ENCODE data around the gene UBTD1.
"Not testable (repeated sequence)": the region's sequence is repeated elsewhere in the genome, so short reads cannot be mapped to it uniquely, and the experiment has no call there.

UBTD1 gene

GRCh38 chr10:97537186-97537869 lies 38.6 kb downstream of the UBTD1 start:
- FAIRE-seq (no peak), DNase-seq (ENCODE audit: low spot score) (no peak)

GRCh38 chr10:97538411-97538810 lies 39.7 kb downstream of the UBTD1 start:
- DNase-seq (ENCODE audit: low spot score): peak; percentile 74
- FAIRE-seq: peak; percentile 93

GRCh38 chr10:97538839-97539238 lies 40.1 kb downstream of the UBTD1 start:
- DNase-seq (ENCODE audit: low spot score) (no peak), FAIRE-seq (no peak)

- FAIRE-seq: no peak
- no peak for DNase-seq (ENCODE audit: low spot score)
Observed at GRCh38 chr10:97539523-97540200, 40.9 kb downstream of the UBTD1 start.

- FAIRE-seq: peak; percentile 87
- DNase-seq (ENCODE audit: low spot score): peak; percentile 95
Observed at GRCh38 chr10:97540669-97541500, 42.2 kb downstream of the UBTD1 start.

- DNase-seq (ENCODE audit: low spot score) (peak; percentile 91), FAIRE-seq (peak; percentile 91)
Observed at GRCh38 chr10:97542169-97543024, 43.7 kb downstream of the UBTD1 start.

GRCh38 chr10:97543025-97543546 lies 44.4 kb downstream of the UBTD1 start:
- FAIRE-seq (peak; percentile 89), DNase-seq (ENCODE audit: low spot score) (peak; percentile 91)

- no peak for DNase-seq (ENCODE audit: low spot score)
- FAIRE-seq: no peak
Observed at GRCh38 chr10:97546456-97547270, 47.9 kb downstream of the UBTD1 start.

GRCh38 chr10:97547271-97547600 lies 48.5 kb downstream of the UBTD1 start:
- DNase-seq (ENCODE audit: low spot score) (no peak), FAIRE-seq (no peak)

GRCh38 chr10:97547962-97548361 lies 49.2 kb downstream of the UBTD1 start:
- DNase-seq (ENCODE audit: low spot score): peak; percentile 47
- FAIRE-seq: no peak

GRCh38 chr10:97548828-97549455 lies 50.2 kb downstream of the UBTD1 start:
- DNase-seq (ENCODE audit: low spot score): no peak
- no peak for FAIRE-seq

- DNase-seq (ENCODE audit: low spot score) (no peak), FAIRE-seq (no peak)
Observed at GRCh38 chr10:97549587-97550322, 51.0 kb downstream of the UBTD1 start.

- DNase-seq (ENCODE audit: low spot score) (no peak), FAIRE-seq (no peak)
Observed at GRCh38 chr10:97550336-97551149, 51.8 kb downstream of the UBTD1 start.

GRCh38 chr10:97551271-97551670 lies 52.5 kb downstream of the UBTD1 start:
- DNase-seq (ENCODE audit: low spot score) (no peak), FAIRE-seq (no peak)

GRCh38 chr10:97553575-97554031 lies 54.9 kb downstream of the UBTD1 start:
- FAIRE-seq (no peak), DNase-seq (ENCODE audit: low spot score) (no peak)

GRCh38 chr10:97554336-97554735 lies 55.6 kb downstream of the UBTD1 start:
- DNase-seq (ENCODE audit: low spot score); FAIRE-seq: not testable (repeated sequence)

GRCh38 chr10:97555541-97555940 lies 56.8 kb downstream of the UBTD1 start:
- not testable (repeated sequence) for DNase-seq (ENCODE audit: low spot score)

More at GRCh38 chr10:97555541-97555940, 56.8 kb downstream of the UBTD1 start:
- FAIRE-seq: not testable (repeated sequence)

Measured in RCC 7860 (cell line).